ENCODE results near the gene SLCO2B1.
"Not testable (repeated sequence)": the region's sequence is repeated elsewhere in the genome, so short reads cannot be mapped to it uniquely, and the experiment has no call there.

Gene SLCO2B1

GRCh38 chr11:75150879-75151278 is at the start of gene SLCO2B1:
SLCO2B1 (plus strand) TSS chr11:75151107; CDS start chr11:75151382, 275 bp downstream.
- H3K4me3 ChIP-seq (ENCODE audit: low read depth, low read length) = no peak within 1 kb of the TSS

DNA sequence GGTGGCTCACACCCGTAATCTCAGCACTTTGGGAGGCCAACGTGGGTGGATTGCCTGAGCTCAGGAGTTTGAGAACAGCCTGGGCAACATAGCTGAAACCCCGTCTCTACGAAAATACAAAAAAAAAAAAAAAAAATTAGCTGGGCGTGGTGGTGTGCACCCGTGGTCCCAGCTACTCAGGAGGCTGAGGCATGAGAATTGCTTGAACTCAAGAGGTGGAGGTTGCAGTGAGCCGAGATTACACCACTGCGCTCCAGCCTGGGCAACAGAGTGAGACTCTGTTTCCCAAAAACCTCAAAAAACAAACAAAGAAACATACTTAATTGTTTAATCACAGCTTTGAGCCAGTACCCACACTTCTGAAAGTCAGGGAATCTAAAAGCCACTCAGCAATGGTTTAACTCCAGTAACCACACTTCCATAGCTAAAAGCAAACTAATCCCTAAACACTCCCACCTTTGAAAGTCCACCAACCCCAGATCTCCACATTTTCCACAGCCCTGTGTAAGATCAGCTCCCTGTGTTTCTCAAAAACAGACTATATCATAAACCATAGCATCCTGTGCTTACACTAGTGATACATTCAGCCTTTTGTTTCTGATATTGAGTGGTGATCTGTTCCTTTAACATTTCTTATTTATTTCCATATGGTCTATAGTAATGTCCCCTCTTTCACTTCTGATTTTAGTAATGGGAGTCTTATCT is 49.3 kb upstream of the SLCO2B1 start:
- no peak overlapping the region for H3K4me3 ChIP-seq (ENCODE audit: low read depth, low read length)

GRCh38 chr11:75103380-75104026 is 47.4 kb upstream of the SLCO2B1 start:
- no peak overlapping the region for H3K4me3 ChIP-seq (ENCODE audit: low read depth, low read length)

GRCh38 chr11:75105462-75105925 is 45.4 kb upstream of the SLCO2B1 start:
- H3K4me3 ChIP-seq (ENCODE audit: low read depth, low read length) = no peak overlapping the region

- H3K4me3 ChIP-seq (ENCODE audit: low read depth, low read length) = not testable (repeated sequence)
Measured at GRCh38 chr11:75105967-75106681, 44.8 kb upstream of the SLCO2B1 start.

GRCh38 chr11:75107187-75107586 is 43.7 kb upstream of the SLCO2B1 start:
- H3K4me3 ChIP-seq (ENCODE audit: low read depth, low read length) = no peak overlapping the region

GRCh38 chr11:75112200-75112599 is 38.7 kb upstream of the SLCO2B1 start:
- no peak overlapping the region for H3K4me3 ChIP-seq (ENCODE audit: low read depth, low read length)

- H3K4me3 ChIP-seq (ENCODE audit: low read depth, low read length) = no peak overlapping the region
Measured at GRCh38 chr11:75113030-75113429, 37.9 kb upstream of the SLCO2B1 start.

DNA sequence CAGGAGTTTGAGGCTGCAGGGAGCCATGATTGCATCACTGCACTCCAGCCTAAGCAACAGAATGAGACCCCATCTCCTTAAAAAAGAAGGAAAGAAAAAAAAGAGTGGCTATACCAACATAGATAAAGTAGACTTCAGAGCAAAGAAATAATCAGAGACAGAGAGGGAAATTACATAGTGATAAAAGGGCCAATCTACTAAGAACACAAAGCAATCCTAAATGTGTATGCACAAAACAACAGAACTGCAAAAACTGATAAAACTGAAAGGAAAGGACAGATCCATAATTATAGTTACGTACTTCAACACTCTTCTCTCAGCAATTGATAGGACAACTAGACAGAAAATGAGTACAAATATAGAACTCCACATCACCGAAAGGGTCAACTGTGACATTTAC is 36.4 kb upstream of the SLCO2B1 start:
- no peak overlapping the region for H3K4me3 ChIP-seq (ENCODE audit: low read depth, low read length)

DNA sequence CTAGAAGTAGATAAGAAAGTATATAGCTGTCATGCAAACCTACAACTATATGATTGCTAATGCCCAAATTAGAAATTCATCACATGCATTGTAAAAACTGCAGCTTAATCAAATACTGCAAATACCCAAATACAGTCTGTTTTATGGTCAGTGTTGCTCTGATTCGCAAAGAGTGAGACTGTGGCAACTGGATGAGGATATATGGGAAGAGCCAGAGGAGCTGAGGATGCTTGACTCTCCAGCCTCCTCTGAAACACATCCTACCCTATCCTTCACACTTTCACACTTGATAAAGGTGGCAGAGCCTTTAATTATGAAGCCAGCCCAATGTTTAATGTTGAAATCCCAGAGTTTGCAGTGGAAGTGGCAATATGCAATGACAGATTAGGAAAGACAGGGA is 32.3 kb upstream of the SLCO2B1 start:
- no peak overlapping the region for H3K4me3 ChIP-seq (ENCODE audit: low read depth, low read length)

- no peak overlapping the region for H3K4me3 ChIP-seq (ENCODE audit: low read depth, low read length)
Measured at GRCh38 chr11:75126564-75126963, 24.3 kb upstream of the SLCO2B1 start.

- no peak overlapping the region for H3K4me3 ChIP-seq (ENCODE audit: low read depth, low read length)
Measured at GRCh38 chr11:75132080-75132479, 18.8 kb upstream of the SLCO2B1 start.

DNA sequence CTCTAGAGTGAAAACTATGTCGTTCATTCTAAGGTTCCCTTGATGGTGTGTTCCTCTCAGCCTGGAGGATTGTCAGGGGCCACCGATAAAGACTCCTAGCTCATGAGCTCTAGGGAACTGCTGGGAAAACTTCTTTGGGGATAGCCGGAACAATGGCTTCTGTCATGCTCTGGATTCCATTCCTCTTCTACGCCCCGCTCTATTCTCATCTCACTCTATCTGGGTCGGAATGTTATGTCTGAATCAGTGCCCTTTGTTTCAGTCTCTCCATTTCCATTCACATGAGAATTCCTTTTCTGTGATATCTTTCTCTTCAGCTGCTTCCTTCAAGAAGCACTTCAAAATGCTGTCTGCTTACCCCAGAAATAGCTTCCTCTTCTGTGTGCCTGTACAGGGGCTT is 16.9 kb upstream of the SLCO2B1 start:
- no peak overlapping the region for H3K4me3 ChIP-seq (ENCODE audit: low read depth, low read length)

DNA sequence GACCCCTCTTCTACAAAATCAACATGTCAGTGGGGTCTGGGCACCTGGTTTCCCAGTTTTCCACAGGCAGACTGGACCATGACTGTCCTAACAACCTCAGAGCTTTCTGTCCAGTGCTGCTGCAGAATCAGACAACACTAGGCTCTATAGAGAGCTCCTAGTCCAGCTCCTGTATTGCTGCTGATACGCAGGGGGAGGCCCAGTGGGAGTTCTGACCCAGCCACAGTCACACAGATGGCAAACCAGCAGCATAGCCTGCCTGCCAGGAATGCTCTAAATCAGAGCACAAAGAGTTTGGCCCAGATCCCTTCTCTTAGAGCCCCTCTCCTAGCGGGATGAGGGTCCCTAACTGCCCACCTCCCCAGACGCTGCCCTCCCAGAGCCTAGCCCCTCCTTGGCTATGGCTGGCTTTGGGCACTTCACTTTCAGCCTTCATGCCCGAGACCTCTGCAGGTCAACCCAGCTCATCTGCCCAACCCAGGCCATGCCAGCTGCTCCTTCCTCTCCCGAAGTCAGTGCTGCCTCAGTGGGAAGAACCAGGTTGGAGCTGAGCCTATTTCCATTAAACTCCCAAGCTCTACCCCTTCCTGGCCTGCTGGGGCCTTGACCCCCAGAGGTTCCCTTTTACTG is 15.8 kb upstream of the SLCO2B1 start:
- no peak overlapping the region for H3K4me3 ChIP-seq (ENCODE audit: low read depth, low read length)

- H3K4me3 ChIP-seq (ENCODE audit: low read depth, low read length) = no peak overlapping the region
Measured at GRCh38 chr11:75135651-75136050, 15.3 kb upstream of the SLCO2B1 start.

DNA sequence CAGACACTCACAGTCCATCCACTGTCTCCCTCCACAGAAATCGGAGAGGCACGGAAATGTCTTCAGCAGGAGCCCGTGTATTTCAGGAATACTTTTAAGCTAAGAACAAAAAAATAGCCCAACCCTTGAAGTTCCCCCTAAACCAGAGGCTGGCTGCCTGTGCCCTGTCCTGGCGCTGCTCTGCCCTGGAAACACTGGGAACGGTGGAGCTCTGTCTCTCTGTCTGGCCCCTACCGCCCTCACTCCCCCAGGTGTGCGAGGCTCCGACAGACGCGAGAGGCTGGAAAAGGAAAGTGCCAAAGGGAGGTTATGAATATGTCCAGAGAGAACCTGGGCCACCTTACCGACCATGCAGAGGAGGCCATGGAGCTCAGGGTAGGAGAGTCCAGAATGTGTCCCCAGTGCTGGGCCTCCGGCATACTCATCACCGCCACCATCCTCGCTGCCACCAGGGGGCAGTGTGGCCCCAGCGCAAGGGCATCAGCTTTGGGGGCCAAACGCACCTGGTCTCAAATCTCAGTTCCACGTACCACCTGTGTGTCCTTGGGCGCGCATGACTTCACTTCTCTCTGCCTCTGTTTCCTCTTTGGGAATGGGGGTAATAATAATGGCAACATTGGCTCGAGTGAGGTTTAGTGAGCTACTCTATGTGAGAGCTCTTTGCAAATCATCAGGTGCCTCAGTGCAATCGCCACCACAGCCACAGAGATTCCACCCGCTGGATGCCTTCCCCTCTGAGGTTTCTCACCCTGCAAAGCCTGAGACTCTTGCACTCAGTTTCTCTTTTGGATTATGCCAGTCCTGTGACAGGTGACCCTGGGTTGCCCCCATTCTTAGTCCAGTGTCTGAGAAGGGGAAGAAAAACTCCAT is 10.4 kb upstream of the SLCO2B1 start:
- no peak overlapping the region for H3K4me3 ChIP-seq (ENCODE audit: low read depth, low read length)

- H3K4me3 ChIP-seq (ENCODE audit: low read depth, low read length) = no peak overlapping the region
Measured at GRCh38 chr11:75141166-75141565, 9.7 kb upstream of the SLCO2B1 start.

DNA sequence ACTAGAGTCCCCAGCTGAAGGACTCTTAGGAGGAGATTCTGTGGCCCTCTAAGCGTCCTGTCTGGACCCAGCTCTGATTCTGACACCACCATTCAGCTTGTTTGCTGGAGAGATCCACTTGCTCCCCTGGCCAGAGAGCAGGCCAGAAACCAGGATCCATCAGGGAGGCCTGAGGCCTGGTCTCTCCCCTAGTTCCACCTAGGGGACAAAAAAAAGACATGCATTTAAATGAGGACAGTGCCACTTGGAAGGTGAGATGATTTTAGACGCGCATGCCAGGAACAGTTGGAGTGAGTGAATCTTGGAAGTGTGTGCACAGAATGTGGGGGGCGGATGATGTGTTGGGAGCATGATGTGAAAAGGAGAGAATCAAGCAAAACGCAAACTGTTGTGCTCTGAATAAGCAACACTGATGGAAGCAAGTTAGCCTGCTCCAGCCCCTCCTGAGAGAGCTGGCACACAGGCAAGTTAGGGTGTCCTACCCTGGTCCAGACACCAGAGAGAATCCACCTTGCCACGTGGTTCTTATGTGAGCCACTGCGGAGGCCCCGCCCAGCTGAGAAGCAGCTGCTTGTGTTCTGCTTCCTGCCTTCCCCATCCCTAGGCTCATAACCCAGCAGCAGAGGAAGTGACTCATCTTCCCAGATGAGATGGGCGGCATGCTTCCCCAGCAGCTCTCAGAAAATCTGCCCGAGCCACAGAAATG is 8.0 kb upstream of the SLCO2B1 start:
- H3K4me3 ChIP-seq (ENCODE audit: low read depth, low read length) = no peak overlapping the region

DNA sequence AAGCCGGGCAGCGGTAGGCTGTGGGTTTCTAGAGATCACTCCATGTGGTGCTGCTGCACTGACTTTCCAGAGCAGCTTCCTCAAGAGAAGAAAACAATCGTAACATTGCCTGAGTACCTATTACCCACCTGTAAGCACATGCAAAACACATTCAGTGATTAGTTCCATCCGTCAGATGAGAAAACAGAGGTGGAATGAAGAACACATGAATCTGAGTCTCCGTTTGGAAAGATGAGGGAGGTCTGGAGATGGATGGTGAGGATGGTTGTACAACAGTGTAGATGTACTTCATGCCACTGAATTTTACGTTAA is 7.5 kb upstream of the SLCO2B1 start:
- no peak overlapping the region for H3K4me3 ChIP-seq (ENCODE audit: low read depth, low read length)

- no peak overlapping the region for H3K4me3 ChIP-seq (ENCODE audit: low read depth, low read length)
Measured at GRCh38 chr11:75144716-75145014, 6.2 kb upstream of the SLCO2B1 start.

Measured in iPS-11a (cell line).